ENCODE results near the gene MTRF1. TPM values are rescaled to one million over a fixed set of nuclear protein-coding genes. Genes with fewer than 3 reads are reported as not detected.
A peak's percentile ranks its signal among the peaks of the same experiment; 100 is the strongest.

The MTRF1 gene
- total RNA-seq, 1 donor from 2014 or later, result 17.2 TPM

DNA sequence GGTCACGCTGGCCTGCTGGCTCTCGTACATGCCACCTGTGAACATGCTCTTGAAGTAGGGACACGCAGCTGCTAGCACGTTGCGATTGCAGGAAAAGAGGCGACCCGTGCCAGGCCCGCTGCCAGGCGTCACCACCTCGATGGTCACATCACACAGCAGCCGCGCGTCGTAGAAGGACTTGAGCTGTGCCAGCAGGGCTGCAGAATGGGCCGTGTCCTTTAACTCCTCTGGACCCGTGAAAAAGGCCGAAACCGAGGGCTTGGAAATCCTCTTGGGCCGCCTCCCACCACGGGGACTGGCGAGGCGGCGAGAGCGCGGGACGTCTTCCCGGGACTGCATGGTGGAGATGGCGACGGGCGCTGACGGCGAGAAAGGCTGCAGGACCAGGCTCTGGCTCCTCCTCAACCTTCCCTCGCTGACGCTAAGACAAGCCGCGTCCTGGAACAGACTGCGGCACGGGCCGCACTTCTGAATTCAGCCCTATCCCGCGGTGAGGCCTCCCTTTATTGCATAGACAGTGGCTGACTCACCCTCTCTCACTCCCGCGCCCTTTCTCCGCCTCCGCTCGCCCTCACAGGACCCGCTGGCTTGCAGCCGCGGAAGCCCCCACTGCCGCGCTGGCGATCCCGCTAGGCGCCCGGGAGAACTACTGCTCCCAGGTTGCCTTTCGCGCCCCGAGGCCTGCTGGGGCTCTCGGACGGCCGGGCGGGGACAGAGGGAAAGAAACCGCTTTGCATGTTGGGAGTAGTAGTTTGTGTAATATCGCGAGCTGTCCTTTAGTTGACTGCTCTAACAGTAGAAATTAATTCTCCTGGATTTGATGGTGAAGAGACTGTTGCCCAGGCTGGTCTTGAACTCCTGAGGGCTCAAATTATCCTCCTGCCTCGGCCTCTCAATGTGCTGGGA lies 69.2 kb downstream of the MTRF1 start, which contains the start of gene KBTBD7:
Gene KBTBD7, minus strand, starts transcription at position 651 of the 906 bp plus-strand sequence. Its CDS starts 312 bp downstream, at position 339.
- TF ChIP-seq CTCF (conservative IDR thresholded peaks at IDR 0.05), result no peak
- peak; percentile 86 for DNase-seq (ENCODE audit: low read depth, low spot score)
- Mint-ChIP-seq H3K27me3 (ENCODE audit: low read depth) (no peaks in the 10 kb centered on the region), H3K9me3 (peaks cover 17% of the 10 kb centered on the region), H3K27ac (ENCODE audit: unreplicated experiment) (peak within 1 kb of the TSS; percentile 99), H3K36me3 (ENCODE audit: low read depth) (peaks cover 37% of the 10 kb centered on the region), H3K4me3 (peak within 1 kb of the TSS; percentile 94), H3K4me1 (peaks cover 23% of the 10 kb centered on the region)

GRCh38 chr13:41193469-41193868 lies 69.9 kb downstream of the MTRF1 start:
- peak overlapping the region; percentile 94 for H3K4me3 Mint-ChIP-seq
- H3K27me3 Mint-ChIP-seq (ENCODE audit: low read depth), result no peaks in the 10 kb centered on the region
- peak overlapping the region; percentile 88 for H3K27ac Mint-ChIP-seq (ENCODE audit: unreplicated experiment)
- peaks cover 23% of the 10 kb centered on the region for H3K4me1 Mint-ChIP-seq
- H3K9me3 Mint-ChIP-seq, result peaks cover 17% of the 10 kb centered on the region
- no peak for TF ChIP-seq CTCF (conservative IDR thresholded peaks at IDR 0.05)
- peaks cover 37% of the 10 kb centered on the region for H3K36me3 Mint-ChIP-seq (ENCODE audit: low read depth)
- no peak for DNase-seq (ENCODE audit: low read depth, low spot score)

DNA sequence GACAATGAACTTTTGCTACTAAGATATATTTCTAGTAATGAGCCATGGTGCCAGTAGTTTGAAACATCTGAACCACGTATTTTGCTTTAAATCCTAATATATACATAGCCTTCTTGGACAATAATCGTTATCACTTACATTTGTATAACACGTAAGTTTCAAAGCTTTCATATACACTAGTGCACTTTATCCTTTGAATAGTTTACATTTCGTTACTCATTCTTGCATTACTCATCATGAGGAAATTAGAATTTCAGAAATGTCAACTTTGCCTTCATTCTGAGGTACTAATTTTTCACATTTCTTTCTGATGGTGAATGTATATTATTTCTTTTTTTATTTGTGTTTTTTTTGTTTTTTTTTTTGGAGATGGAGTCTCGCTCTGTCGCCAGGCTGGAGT lies 74.8 kb downstream of the MTRF1 start:
- Mint-ChIP-seq H3K4me3 (no peak overlapping the region), H3K4me1 (peaks cover 14% of the 10 kb centered on the region)

DNA sequence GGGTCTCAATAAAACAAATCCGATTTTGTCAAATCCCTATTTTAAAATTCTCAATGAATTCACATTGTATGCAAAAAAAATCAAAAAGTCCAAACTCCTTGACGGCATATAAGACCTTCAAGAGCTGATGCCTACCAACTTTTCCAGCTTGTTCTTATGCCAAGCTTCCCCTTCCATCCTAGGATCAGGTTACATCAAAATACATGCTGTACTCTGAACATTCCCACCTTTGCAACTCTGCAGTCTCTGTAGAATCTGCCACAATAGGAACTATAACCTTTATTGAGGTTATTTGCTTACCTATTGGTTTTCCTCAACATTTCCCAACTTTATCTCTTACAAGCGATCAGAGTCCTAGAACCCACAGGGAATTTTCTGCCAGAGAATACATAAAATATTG lies 76.9 kb downstream of the MTRF1 start:
- Mint-ChIP-seq H3K9me3 (peaks cover 7% of the 10 kb centered on the region), H3K36me3 (ENCODE audit: low read depth) (peaks cover 16% of the 10 kb centered on the region), H3K27me3 (ENCODE audit: low read depth) (no peaks in the 10 kb centered on the region), H3K4me1 (peaks cover 5% of the 10 kb centered on the region), H3K4me3 (no peak overlapping the region), H3K27ac (ENCODE audit: unreplicated experiment) (no peak overlapping the region)
- DNase-seq (ENCODE audit: low read depth, low spot score), result no peak
- no peak for TF ChIP-seq CTCF (conservative IDR thresholded peaks at IDR 0.05)

More for the DNA sequence above, 74.8 kb downstream of the MTRF1 start:
- peaks cover 14% of the 10 kb centered on the region for H3K9me3 Mint-ChIP-seq
- no peak for DNase-seq (ENCODE audit: low read depth, low spot score)
- no peak overlapping the region for H3K27ac Mint-ChIP-seq (ENCODE audit: unreplicated experiment)
- H3K27me3 Mint-ChIP-seq (ENCODE audit: low read depth), result no peaks in the 10 kb centered on the region
- H3K36me3 Mint-ChIP-seq (ENCODE audit: low read depth), result peaks cover 33% of the 10 kb centered on the region
- TF ChIP-seq CTCF (conservative IDR thresholded peaks at IDR 0.05), result no peak

GRCh38 chr13:41182231-41182630 lies 81.1 kb downstream of the MTRF1 start:
- Mint-ChIP-seq H3K4me1 (no peaks in the 10 kb centered on the region), H3K27me3 (ENCODE audit: low read depth) (no peaks in the 10 kb centered on the region), H3K9me3 (no peaks in the 10 kb centered on the region), H3K4me3 (no peak overlapping the region), H3K27ac (ENCODE audit: unreplicated experiment) (no peak overlapping the region), H3K36me3 (ENCODE audit: low read depth) (no peaks in the 10 kb centered on the region)
- no peak for DNase-seq (ENCODE audit: low read depth, low spot score)
- no peak for TF ChIP-seq CTCF (conservative IDR thresholded peaks at IDR 0.05)
